Glutamatergic neuron (in vitro differentiated cells): Measurements from ENCODE around the gene C12orf76. TPM values are rescaled to one million over a fixed set of nuclear protein-coding genes. Genes with fewer than 3 reads are reported as not detected.

Experiments
- DNase-seq: peaks from one replicate; pipeline ENCODE4 v3.0.0; 2022
- H3K27ac Mint-ChIP-seq: one replicate; pipeline ENCODE4 v1.8.0; 2020; ENCODE audit warnings: mild to moderate bottlenecking, mixed read lengths, inconsistent platforms; ENCODE audit not compliant: unreplicated experiment
- H3K27me3 Mint-ChIP-seq: one replicate; pipeline ENCODE4 v1.8.0; 2020; ENCODE audit warnings: mild to moderate bottlenecking, moderate library complexity, mixed read lengths, inconsistent platforms; ENCODE audit not compliant: unreplicated experiment
- H3K36me3 Mint-ChIP-seq: one replicate; pipeline ENCODE4 v1.8.0; 2020; ENCODE audit warnings: mild to moderate bottlenecking, mixed read lengths, inconsistent platforms; ENCODE audit not compliant: unreplicated experiment
- H3K4me1 Mint-ChIP-seq: one replicate; pipeline ENCODE4 v1.8.0; 2020; ENCODE audit warnings: mild to moderate bottlenecking, low read depth, mixed read lengths, inconsistent platforms; ENCODE audit not compliant: unreplicated experiment
- H3K4me3 Mint-ChIP-seq: one replicate; pipeline ENCODE4 v1.8.0; 2020; ENCODE audit warnings: mild to moderate bottlenecking, mixed read lengths, inconsistent platforms; ENCODE audit not compliant: unreplicated experiment
- H3K9me3 Mint-ChIP-seq: one replicate; pipeline ENCODE4 v1.8.0; 2020; ENCODE audit warnings: mild to moderate bottlenecking, moderate library complexity, mixed read lengths, inconsistent platforms; ENCODE audit not compliant: unreplicated experiment
- CTCF ChIP-seq: fragments of 200-600 bp; sonication (generic); IDR thresholded peaks from one replicate; pipeline ENCODE4 v1.5.0; 2021; ENCODE audit not compliant: partially characterized antibody, unreplicated experiment
- long read RNA-seq: library from polyadenylated mRNA; unstranded; transcript quantifications from one replicate; pipeline ENCODE4 v2.0.0, GENCODE V29; 2020; ENCODE audit not compliant: unreplicated experiment
- total RNA-seq: library from RNA; stranded (reverse); fragmentation: NEBNext Ultra II Directional; extraction: Animal tissue kit (Norgen Biotek cat#: 25700); gene quantifications from one replicate; pipeline ENCODE4 v1.2.1, GENCODE V29; 2021; ENCODE audit not compliant: unreplicated experiment

The C12orf76 gene, protein sequence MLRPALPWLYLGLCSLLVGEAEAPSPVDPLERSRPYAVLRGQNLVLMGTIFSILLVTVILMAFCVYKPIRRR
- 43.3 TPM for total RNA-seq
- long read RNA-seq, transcript C12orf76-203 (2 exons, 1,755 nt) = major isoform, 7 of 46 reads
- long read RNA-seq, partial matches to known transcripts = 35 of 46 reads
- long read RNA-seq, other reads (novel, unspliced or antisense) = 1 of 46 reads

DNA sequence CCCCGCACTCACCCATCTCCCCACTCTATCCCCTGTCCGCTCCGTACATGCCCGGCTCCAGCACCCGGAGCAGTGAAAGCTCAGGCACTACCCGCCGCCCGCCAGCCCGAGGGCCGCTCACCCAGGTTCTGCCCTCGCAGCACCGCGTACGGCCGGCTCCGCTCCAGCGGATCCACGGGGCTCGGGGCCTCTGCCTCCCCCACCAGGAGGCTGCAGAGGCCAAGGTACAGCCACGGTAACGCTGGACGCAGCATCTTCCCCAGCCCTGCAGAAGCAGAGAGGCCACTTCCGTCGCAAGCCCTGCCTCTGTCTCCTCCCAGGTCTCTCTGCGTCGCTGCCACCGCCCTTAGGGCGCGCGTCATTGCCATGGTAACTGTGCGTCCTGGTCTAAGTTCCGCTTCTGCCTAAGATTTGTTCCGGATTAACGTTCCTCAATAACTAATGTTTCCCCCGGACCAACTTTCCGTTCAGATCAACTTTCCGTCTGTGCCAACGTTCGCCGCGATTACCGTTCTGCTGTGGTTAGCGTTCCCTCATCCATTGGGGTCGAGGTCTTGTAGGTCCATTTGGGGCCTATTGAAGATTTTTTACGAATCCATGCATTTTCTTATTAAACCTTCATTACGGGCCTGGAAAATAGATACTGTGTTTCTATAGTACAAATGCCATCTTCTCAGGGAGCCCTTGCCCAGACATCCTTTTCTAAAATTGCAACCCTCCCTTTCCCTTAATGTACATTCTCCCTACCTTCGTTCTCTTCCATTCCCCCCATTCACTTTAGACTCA is at the start of gene C12orf76:
Gene C12orf76 (minus strand): TSS at position 281 of the 786 bp plus-strand sequence. CDS start 27 bp downstream, at position 254.
- TF ChIP-seq CTCF = no peak
- H3K36me3 Mint-ChIP-seq = no peaks in the 10 kb centered on the region
- peaks cover 13% of the 10 kb centered on the region for H3K4me1 Mint-ChIP-seq
- peak within 1 kb of the TSS; percentile 83 for H3K27ac Mint-ChIP-seq
- peaks cover 3% of the 10 kb centered on the region for H3K9me3 Mint-ChIP-seq
- DNase-seq = peak; percentile 86
- H3K27me3 Mint-ChIP-seq = peaks cover 8% of the 10 kb centered on the region
- peak within 1 kb of the TSS; percentile 91 for H3K4me3 Mint-ChIP-seq

DNA sequence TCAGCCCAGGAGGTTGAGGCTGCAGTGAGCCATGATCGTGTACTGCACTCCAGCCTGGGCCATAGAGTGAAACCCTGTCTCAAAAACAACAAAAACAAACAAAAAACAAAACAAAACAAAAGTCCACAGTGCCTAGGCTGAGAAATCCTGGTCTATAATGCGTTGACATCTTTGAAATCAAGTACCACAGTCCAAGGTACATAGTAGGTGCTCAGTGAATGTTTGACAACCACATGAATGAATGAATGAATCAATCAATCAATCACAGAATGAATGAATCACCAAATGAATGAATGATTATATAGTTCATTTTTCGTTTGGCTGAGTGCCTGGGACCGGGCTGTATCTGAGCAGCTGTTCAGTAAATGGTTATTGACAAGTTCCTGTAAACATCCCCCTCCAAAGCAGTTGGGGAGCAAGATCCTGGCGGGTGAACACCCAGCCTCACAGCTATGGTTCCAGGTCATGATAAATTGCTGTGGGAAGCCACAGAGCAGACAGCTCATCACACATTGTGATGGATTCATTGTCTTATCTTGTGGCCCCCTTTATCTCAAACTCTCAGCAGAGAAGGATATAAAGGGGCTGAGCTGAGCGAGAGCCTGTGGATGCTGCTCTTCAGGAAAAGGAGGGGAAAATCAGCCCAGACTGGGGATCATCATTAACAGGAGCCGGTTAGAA is 45.4 kb upstream of the C12orf76 start:
- no peaks in the 10 kb centered on the region for H3K4me1 Mint-ChIP-seq
- no peaks in the 10 kb centered on the region for H3K27me3 Mint-ChIP-seq
- H3K27ac Mint-ChIP-seq = no peak overlapping the region
- H3K36me3 Mint-ChIP-seq = no peaks in the 10 kb centered on the region
- DNase-seq = no peak
- no peak overlapping the region for H3K4me3 Mint-ChIP-seq
- TF ChIP-seq CTCF = no peak
- no peaks in the 10 kb centered on the region for H3K9me3 Mint-ChIP-seq

DNA sequence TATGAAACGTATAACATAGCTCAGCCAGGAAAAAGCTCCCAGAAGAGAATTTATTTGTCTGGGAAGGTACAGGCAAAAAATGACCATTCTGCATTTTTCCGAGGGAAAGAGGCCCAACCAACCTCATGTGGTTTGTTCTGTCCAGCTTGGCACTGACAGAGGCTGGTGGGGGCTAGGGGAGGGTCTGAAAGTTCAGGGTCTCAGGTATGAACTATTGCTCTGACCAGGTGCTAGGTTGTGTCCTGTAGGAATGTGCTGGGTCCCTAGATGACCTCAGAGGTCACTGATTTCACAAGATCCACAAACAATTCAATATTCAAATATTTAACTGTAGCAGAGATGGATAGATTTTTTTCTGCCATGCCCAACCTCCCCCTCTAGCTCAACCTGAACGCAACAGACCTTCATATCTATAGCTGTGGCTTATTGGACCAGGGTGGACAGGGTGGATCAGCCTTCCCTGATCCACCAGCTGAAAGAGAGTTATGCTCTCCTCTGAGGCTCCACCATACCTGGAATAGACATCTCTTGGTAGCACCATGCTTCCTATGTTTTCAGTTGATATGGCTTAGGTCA is 42.9 kb upstream of the C12orf76 start:
- DNase-seq = no peak
- Mint-ChIP-seq H3K36me3 (no peaks in the 10 kb centered on the region), H3K27me3 (peaks cover 3% of the 10 kb centered on the region), H3K27ac (no peak overlapping the region), H3K9me3 (no peaks in the 10 kb centered on the region), H3K4me1 (no peaks in the 10 kb centered on the region), H3K4me3 (no peak overlapping the region)
- no peak for TF ChIP-seq CTCF

DNA sequence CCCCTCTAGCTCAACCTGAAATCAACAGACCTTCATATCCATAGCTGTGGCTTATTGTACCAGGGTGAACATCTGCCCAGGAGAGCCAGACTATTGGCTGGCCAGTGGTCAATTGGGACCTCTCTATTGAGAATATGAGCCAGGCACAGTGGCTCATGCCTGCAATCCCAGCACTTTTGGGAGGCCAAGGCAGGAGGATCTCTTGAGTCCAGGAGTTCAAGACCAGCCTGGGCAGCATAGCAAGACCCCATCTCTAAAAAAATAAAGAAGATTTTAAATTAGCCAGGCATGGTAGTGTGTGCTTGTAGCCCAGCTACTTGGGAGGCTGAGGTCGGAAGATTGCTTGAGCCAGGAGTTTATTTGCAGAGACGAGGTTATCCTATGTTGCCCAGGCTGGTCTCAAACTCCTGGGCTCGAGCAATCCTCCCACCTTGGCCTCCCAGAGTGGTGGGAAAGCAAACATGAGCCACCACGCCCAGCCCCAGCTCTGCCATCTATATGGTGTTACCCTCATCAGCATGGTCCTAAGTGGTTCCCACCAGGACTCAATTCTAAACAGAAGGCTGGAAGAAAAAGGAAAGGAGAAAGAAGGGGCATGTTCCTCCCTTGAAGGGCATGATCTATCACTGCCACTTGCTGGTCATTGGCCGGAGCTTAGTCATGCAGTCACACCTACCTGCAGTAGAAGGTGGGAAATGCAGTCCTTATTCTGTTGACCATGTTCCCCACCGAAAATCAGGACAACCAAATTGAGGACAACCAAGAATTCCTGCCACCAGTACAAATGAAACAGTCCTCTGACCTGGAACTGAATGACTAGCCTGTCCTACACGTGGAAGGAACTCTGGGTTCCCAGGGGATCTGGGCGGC is 42.2 kb upstream of the C12orf76 start:
- no peak for TF ChIP-seq CTCF
- H3K27ac Mint-ChIP-seq = no peak overlapping the region
- no peak for DNase-seq
- H3K4me1 Mint-ChIP-seq = no peaks in the 10 kb centered on the region
- no peaks in the 10 kb centered on the region for H3K36me3 Mint-ChIP-seq
- peaks cover 3% of the 10 kb centered on the region for H3K27me3 Mint-ChIP-seq
- no peak overlapping the region for H3K4me3 Mint-ChIP-seq
- H3K9me3 Mint-ChIP-seq = peaks cover 2% of the 10 kb centered on the region
